ENCODE results near the gene GPC6.
A peak's percentile ranks its signal among the peaks of the same experiment; 100 is the strongest.

Gene GPC6

GRCh38 chr13:94414708-94415107, 1188.1 kb downstream of the GPC6 start:
- Histone ChIP-seq H3K9me3 (ENCODE audit: insufficient read depth, low read depth, low read length) (no peaks in the 10 kb centered on the region), H3K4me2 (ENCODE audit: low read depth, low read length, poor library complexity, severe bottlenecking) (no peak overlapping the region), H3K36me3 (ENCODE audit: insufficient read depth, low read length) (no peaks in the 10 kb centered on the region), H3F3A (ENCODE audit: low read depth) (no peaks in the 10 kb centered on the region), H3K4me1 (ENCODE audit: insufficient read depth, low read length, poor library complexity, severe bottlenecking) (peaks cover 4% of the 10 kb centered on the region), H3K4me3 (ENCODE audit: low read length, poor library complexity, severe bottlenecking) (no peak overlapping the region), H3K9me2 (replicated peaks; ENCODE audit: low read depth, low read length) (no peaks in the 10 kb centered on the region), H2AFZ (ENCODE audit: low read length) (no peak overlapping the region), H3K27me3 (ENCODE audit: insufficient read depth, low read length, poor library complexity, severe bottlenecking) (no peaks in the 10 kb centered on the region), H3K9ac (ENCODE audit: low read depth, low read length, poor library complexity, severe bottlenecking) (no peak overlapping the region), H4K20me1 (ENCODE audit: insufficient read depth, low read length, poor library complexity, severe bottlenecking) (no peaks in the 10 kb centered on the region), H3K79me2 (ENCODE audit: insufficient read depth, low read length) (no peaks in the 10 kb centered on the region)
- TF ChIP-seq CTCF (conservative IDR thresholded peaks at IDR 0.05; ENCODE audit: low read length) (no peak), EZH2phosphoT487 (IDR thresholded peaks at IDR 0.05; ENCODE audit: borderline replicate concordance) (no peak)

GRCh38 chr13:94415500-94416237, 1189.1 kb downstream of the GPC6 start:
- Histone ChIP-seq H3F3A (ENCODE audit: low read depth) (no peaks in the 10 kb centered on the region), H3K9me3 (ENCODE audit: insufficient read depth, low read depth, low read length) (no peaks in the 10 kb centered on the region), H3K9me2 (replicated peaks; ENCODE audit: low read depth, low read length) (no peaks in the 10 kb centered on the region), H2AFZ (ENCODE audit: low read length) (no peak overlapping the region), H3K4me3 (ENCODE audit: low read length, poor library complexity, severe bottlenecking) (no peak overlapping the region), H3K79me2 (ENCODE audit: insufficient read depth, low read length) (no peaks in the 10 kb centered on the region), H4K20me1 (ENCODE audit: insufficient read depth, low read length, poor library complexity, severe bottlenecking) (no peaks in the 10 kb centered on the region), H3K27me3 (ENCODE audit: insufficient read depth, low read length, poor library complexity, severe bottlenecking) (no peaks in the 10 kb centered on the region), H3K4me2 (ENCODE audit: low read depth, low read length, poor library complexity, severe bottlenecking) (no peak overlapping the region), H3K4me1 (ENCODE audit: insufficient read depth, low read length, poor library complexity, severe bottlenecking) (peaks cover 4% of the 10 kb centered on the region), H3K9ac (ENCODE audit: low read depth, low read length, poor library complexity, severe bottlenecking) (no peak overlapping the region), H3K36me3 (ENCODE audit: insufficient read depth, low read length) (no peaks in the 10 kb centered on the region)
- no peak for TF ChIP-seq CTCF (conservative IDR thresholded peaks at IDR 0.05; ENCODE audit: low read length)

- Histone ChIP-seq H3F3A (ENCODE audit: low read depth) (no peaks in the 10 kb centered on the region), H3K4me3 (ENCODE audit: low read length, poor library complexity, severe bottlenecking) (no peak overlapping the region), H4K20me1 (ENCODE audit: insufficient read depth, low read length, poor library complexity, severe bottlenecking) (no peaks in the 10 kb centered on the region), H2AFZ (ENCODE audit: low read length) (no peak overlapping the region), H3K9ac (ENCODE audit: low read depth, low read length, poor library complexity, severe bottlenecking) (no peak overlapping the region), H3K36me3 (ENCODE audit: insufficient read depth, low read length) (no peaks in the 10 kb centered on the region), H3K9me2 (replicated peaks; ENCODE audit: low read depth, low read length) (no peaks in the 10 kb centered on the region), H3K4me1 (ENCODE audit: insufficient read depth, low read length, poor library complexity, severe bottlenecking) (peaks cover 4% of the 10 kb centered on the region), H3K9me3 (ENCODE audit: insufficient read depth, low read depth, low read length) (no peaks in the 10 kb centered on the region), H3K27me3 (ENCODE audit: insufficient read depth, low read length, poor library complexity, severe bottlenecking) (no peaks in the 10 kb centered on the region), H3K79me2 (ENCODE audit: insufficient read depth, low read length) (no peaks in the 10 kb centered on the region), H3K4me2 (ENCODE audit: low read depth, low read length, poor library complexity, severe bottlenecking) (no peak overlapping the region)
- TF ChIP-seq EZH2phosphoT487 (IDR thresholded peaks at IDR 0.05; ENCODE audit: borderline replicate concordance), result no peak
- TF ChIP-seq CTCF (conservative IDR thresholded peaks at IDR 0.05; ENCODE audit: low read length), result peak; percentile 62
Observed at GRCh38 chr13:94416454-94417080, 1190.0 kb downstream of the GPC6 start.
